GM12874 (cell line): ENCODE measurements around the gene AHCTF1.

Experiments used
- CTCF ChIP-seq: IDR thresholded peaks from 2 replicates; pipeline ENCODE4 v1.5.1; 2011; ENCODE audit warnings: low read depth, mild to moderate bottlenecking, control low read depth, low read length, moderate library complexity; ENCODE audit not compliant: insufficient read depth

AHCTF1 gene

DNA sequence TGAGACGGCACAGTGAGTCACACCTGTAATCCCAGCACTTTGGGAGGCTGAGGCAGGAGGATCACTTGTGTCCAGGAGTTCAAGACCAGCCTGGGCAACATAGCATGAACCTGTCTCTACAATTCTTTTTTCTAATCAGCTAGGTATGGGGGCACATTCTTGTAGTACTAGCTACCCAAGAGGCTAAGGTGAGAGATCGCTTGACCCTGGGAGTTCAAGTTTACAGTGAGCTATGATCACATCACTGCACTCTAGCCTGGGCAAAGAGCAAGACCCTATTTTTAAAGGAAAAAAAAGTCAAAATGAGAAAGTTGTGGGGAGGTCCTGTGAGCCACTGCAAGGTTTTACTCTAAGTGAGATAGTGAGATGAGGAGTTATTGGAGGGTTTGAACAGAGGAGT lies 34.8 kb upstream of the AHCTF1 start:
- no peak for TF ChIP-seq CTCF

GRCh38 chr1:246959944-246960693 lies 28.4 kb upstream of the AHCTF1 start:
- TF ChIP-seq CTCF: no peak

GRCh38 chr1:246954126-246954525 lies 22.4 kb upstream of the AHCTF1 start:
- TF ChIP-seq CTCF: no peak

- TF ChIP-seq CTCF: no peak
Observed at GRCh38 chr1:246951413-246951812, 19.7 kb upstream of the AHCTF1 start.

DNA sequence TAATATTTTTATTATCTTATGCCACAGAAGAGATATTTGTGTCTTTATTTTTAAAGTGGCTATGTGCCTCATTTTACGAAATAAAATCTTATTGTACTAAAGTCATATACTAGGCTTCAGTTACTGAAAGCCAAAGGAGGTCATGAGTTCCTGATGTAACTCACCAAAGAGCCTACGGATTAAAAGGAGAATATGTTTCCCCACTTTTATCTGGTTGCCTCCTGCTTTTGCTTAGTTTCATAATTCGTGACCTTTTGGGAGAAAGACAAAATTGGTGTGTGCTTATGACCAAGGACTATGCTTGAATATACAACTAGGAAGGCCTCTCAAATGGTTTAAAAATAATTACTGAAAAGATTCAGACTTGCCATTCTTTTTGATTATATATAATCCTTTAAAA lies 18.2 kb upstream of the AHCTF1 start:
- no peak for TF ChIP-seq CTCF

GRCh38 chr1:246947255-246947654 lies 15.5 kb upstream of the AHCTF1 start:
- TF ChIP-seq CTCF: no peak

- TF ChIP-seq CTCF: no peak
Observed at GRCh38 chr1:246946366-246946765, 14.6 kb upstream of the AHCTF1 start.
